Measurements from ENCODE around the gene ANKRD9.
"Not testable (repeated sequence)": the region's sequence is repeated elsewhere in the genome, so short reads cannot be mapped to it uniquely, and the experiment has no call there.

Gene ANKRD9

GRCh38 chr14:102544747-102545460 is 35.3 kb upstream of the ANKRD9 start:
- H3K9me3 ChIP-seq (ENCODE audit: insufficient read depth, low read depth, low read length), result no peaks in the 10 kb centered on the region
- peak overlapping the region; percentile 61; the same call in 1 of the 2 replicates for H3K4me3 ChIP-seq (ENCODE audit: low read length)
- peaks cover 23% of the 10 kb centered on the region for H3K27me3 ChIP-seq (ENCODE audit: insufficient read depth, low read length)
- H3K9ac ChIP-seq (ENCODE audit: low read depth, low read length), result peak overlapping the region; percentile 75; the same call in 1 of the 2 replicates
- no peaks in the 10 kb centered on the region for H3K36me3 ChIP-seq (ENCODE audit: insufficient read depth, low read depth, low read length)
- peaks cover 7% of the 10 kb centered on the region; the same call in 1 of the 2 replicates for H3K4me1 ChIP-seq (ENCODE audit: insufficient read depth, low read length)
- no peak overlapping the region for H3K27ac ChIP-seq (ENCODE audit: low read length)

- Histone ChIP-seq H3K4me1 (ENCODE audit: insufficient read depth, low read length) (peaks cover 7% of the 10 kb centered on the region; the same call in 1 of the 2 replicates), H3K9ac (ENCODE audit: low read depth, low read length) (no peak overlapping the region; the same call in 1 of the 2 replicates), H3K36me3 (ENCODE audit: insufficient read depth, low read depth, low read length) (no peaks in the 10 kb centered on the region), H3K4me3 (ENCODE audit: low read length) (peak overlapping the region; percentile 27; the same call in 1 of the 2 replicates), H3K27me3 (ENCODE audit: insufficient read depth, low read length) (peaks cover 23% of the 10 kb centered on the region), H3K27ac (ENCODE audit: low read length) (no peak overlapping the region), H3K9me3 (ENCODE audit: insufficient read depth, low read depth, low read length) (no peaks in the 10 kb centered on the region)
These were observed 34.6 kb upstream of the ANKRD9 start for GRCh38 chr14:102544046-102544746.

GRCh38 chr14:102541771-102542170 is 32.2 kb upstream of the ANKRD9 start:
- Histone ChIP-seq H3K36me3 (ENCODE audit: insufficient read depth, low read depth, low read length) (no peaks in the 10 kb centered on the region), H3K27ac (ENCODE audit: low read length) (no peak overlapping the region), H3K9ac (ENCODE audit: low read depth, low read length) (no peak overlapping the region), H3K9me3 (ENCODE audit: insufficient read depth, low read depth, low read length) (no peaks in the 10 kb centered on the region), H3K4me3 (ENCODE audit: low read length) (no peak overlapping the region), H3K27me3 (ENCODE audit: insufficient read depth, low read length) (peaks cover 23% of the 10 kb centered on the region), H3K4me1 (ENCODE audit: insufficient read depth, low read length) (peaks cover 7% of the 10 kb centered on the region; the same call in 1 of the 2 replicates)

GRCh38 chr14:102541029-102541491 is 31.5 kb upstream of the ANKRD9 start:
- H3K9ac ChIP-seq (ENCODE audit: low read depth, low read length); H3K4me3 ChIP-seq (ENCODE audit: low read length); H3K9me3 ChIP-seq (ENCODE audit: insufficient read depth, low read depth, low read length); H3K36me3 ChIP-seq (ENCODE audit: insufficient read depth, low read depth, low read length); H3K27ac ChIP-seq (ENCODE audit: low read length); H3K4me1 ChIP-seq (ENCODE audit: insufficient read depth, low read length): not testable (repeated sequence)
- peaks cover 23% of the 10 kb centered on the region for H3K27me3 ChIP-seq (ENCODE audit: insufficient read depth, low read length)

- H3K9me3 ChIP-seq (ENCODE audit: insufficient read depth, low read depth, low read length), result no peaks in the 10 kb centered on the region
- H3K27me3 ChIP-seq (ENCODE audit: insufficient read depth, low read length), result peaks cover 17% of the 10 kb centered on the region
- peaks cover 2% of the 10 kb centered on the region; the same call in 1 of the 2 replicates for H3K4me1 ChIP-seq (ENCODE audit: insufficient read depth, low read length)
- H3K9ac ChIP-seq (ENCODE audit: low read depth, low read length), result no peak overlapping the region; the same call in 1 of the 2 replicates
- H3K4me3 ChIP-seq (ENCODE audit: low read length), result no peak overlapping the region
- no peak overlapping the region for H3K27ac ChIP-seq (ENCODE audit: low read length)
- no peaks in the 10 kb centered on the region for H3K36me3 ChIP-seq (ENCODE audit: insufficient read depth, low read depth, low read length)
These were observed 30.9 kb upstream of the ANKRD9 start for GRCh38 chr14:102540315-102541028.

- no peaks in the 10 kb centered on the region for H3K9me3 ChIP-seq (ENCODE audit: insufficient read depth, low read depth, low read length)
- no peak overlapping the region; the same call in 1 of the 2 replicates for H3K9ac ChIP-seq (ENCODE audit: low read depth, low read length)
- H3K4me3 ChIP-seq (ENCODE audit: low read length), result no peak overlapping the region
- H3K36me3 ChIP-seq (ENCODE audit: insufficient read depth, low read depth, low read length), result no peaks in the 10 kb centered on the region
- H3K27me3 ChIP-seq (ENCODE audit: insufficient read depth, low read length), result peaks cover 10% of the 10 kb centered on the region
- no peak overlapping the region for H3K27ac ChIP-seq (ENCODE audit: low read length)
- peaks cover 2% of the 10 kb centered on the region; the same call in 1 of the 2 replicates for H3K4me1 ChIP-seq (ENCODE audit: insufficient read depth, low read length)
These were observed 30.2 kb upstream of the ANKRD9 start for GRCh38 chr14:102539544-102540314.

- H3K4me1 ChIP-seq (ENCODE audit: insufficient read depth, low read length), result no peaks in the 10 kb centered on the region
- H3K9me3 ChIP-seq (ENCODE audit: insufficient read depth, low read depth, low read length), result no peaks in the 10 kb centered on the region
- no peak overlapping the region for H3K27ac ChIP-seq (ENCODE audit: low read length)
- H3K4me3 ChIP-seq (ENCODE audit: low read length), result no peak overlapping the region
- H3K9ac ChIP-seq (ENCODE audit: low read depth, low read length), result no peak overlapping the region
- H3K36me3 ChIP-seq (ENCODE audit: insufficient read depth, low read depth, low read length), result no peaks in the 10 kb centered on the region
- peaks cover 1% of the 10 kb centered on the region; the same call in 1 of the 2 replicates for H3K27me3 ChIP-seq (ENCODE audit: insufficient read depth, low read length)
These were observed 29.3 kb upstream of the ANKRD9 start for GRCh38 chr14:102538602-102539543.

- Histone ChIP-seq H3K27me3 (ENCODE audit: insufficient read depth, low read length) (no peaks in the 10 kb centered on the region), H3K4me1 (ENCODE audit: insufficient read depth, low read length) (no peaks in the 10 kb centered on the region), H3K9ac (ENCODE audit: low read depth, low read length) (no peak overlapping the region), H3K9me3 (ENCODE audit: insufficient read depth, low read depth, low read length) (no peaks in the 10 kb centered on the region), H3K4me3 (ENCODE audit: low read length) (no peak overlapping the region), H3K27ac (ENCODE audit: low read length) (no peak overlapping the region), H3K36me3 (ENCODE audit: insufficient read depth, low read depth, low read length) (no peaks in the 10 kb centered on the region)
These were observed 28.5 kb upstream of the ANKRD9 start for GRCh38 chr14:102537981-102538601.

GRCh38 chr14:102532204-102532658 is 22.7 kb upstream of the ANKRD9 start:
- no peaks in the 10 kb centered on the region for H3K9me3 ChIP-seq (ENCODE audit: insufficient read depth, low read depth, low read length)
- peaks cover 3% of the 10 kb centered on the region; the same call in 1 of the 2 replicates for H3K4me1 ChIP-seq (ENCODE audit: insufficient read depth, low read length)
- H3K9ac ChIP-seq (ENCODE audit: low read depth, low read length), result no peak overlapping the region
- H3K27ac ChIP-seq (ENCODE audit: low read length), result no peak overlapping the region
- no peaks in the 10 kb centered on the region for H3K27me3 ChIP-seq (ENCODE audit: insufficient read depth, low read length)
- no peaks in the 10 kb centered on the region for H3K36me3 ChIP-seq (ENCODE audit: insufficient read depth, low read depth, low read length)
- no peak overlapping the region for H3K4me3 ChIP-seq (ENCODE audit: low read length)
